ENCODE results near the gene FOXP1. TPM values are rescaled to one million over a fixed set of nuclear protein-coding genes. Genes with fewer than 3 reads are reported as not detected.

Gene FOXP1
- total RNA-seq, 1 donor from 2014 or later, result 113 TPM

DNA sequence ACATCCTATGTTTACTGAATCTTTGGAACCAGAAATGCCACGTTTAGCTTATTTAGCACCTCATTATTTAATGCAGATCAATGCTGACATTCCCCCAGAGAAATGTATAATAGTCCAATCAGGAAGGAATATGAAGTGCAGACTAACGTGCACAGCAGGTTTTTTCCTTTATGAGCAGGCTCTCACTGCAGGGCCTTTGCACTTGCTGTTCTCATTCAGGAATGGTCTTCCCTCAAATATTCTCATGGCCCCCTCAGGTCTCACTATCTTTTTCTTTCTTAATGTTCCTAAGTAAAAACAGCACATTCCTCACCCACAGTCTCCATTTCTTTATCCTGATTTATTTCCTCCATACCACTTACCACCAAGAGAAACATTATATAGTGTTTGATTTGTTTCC lies 174.6 kb downstream of the FOXP1 start:
- Mint-ChIP-seq H3K27ac (no peak overlapping the region), H3K9me3 (peaks cover 5% of the 10 kb centered on the region), H3K4me3 (no peak overlapping the region), H3K4me1 (ENCODE audit: unreplicated experiment) (peaks cover 40% of the 10 kb centered on the region), H3K36me3 (peaks cover 11% of the 10 kb centered on the region), H3K27me3 (no peaks in the 10 kb centered on the region)
- TF ChIP-seq, protein P1, sequence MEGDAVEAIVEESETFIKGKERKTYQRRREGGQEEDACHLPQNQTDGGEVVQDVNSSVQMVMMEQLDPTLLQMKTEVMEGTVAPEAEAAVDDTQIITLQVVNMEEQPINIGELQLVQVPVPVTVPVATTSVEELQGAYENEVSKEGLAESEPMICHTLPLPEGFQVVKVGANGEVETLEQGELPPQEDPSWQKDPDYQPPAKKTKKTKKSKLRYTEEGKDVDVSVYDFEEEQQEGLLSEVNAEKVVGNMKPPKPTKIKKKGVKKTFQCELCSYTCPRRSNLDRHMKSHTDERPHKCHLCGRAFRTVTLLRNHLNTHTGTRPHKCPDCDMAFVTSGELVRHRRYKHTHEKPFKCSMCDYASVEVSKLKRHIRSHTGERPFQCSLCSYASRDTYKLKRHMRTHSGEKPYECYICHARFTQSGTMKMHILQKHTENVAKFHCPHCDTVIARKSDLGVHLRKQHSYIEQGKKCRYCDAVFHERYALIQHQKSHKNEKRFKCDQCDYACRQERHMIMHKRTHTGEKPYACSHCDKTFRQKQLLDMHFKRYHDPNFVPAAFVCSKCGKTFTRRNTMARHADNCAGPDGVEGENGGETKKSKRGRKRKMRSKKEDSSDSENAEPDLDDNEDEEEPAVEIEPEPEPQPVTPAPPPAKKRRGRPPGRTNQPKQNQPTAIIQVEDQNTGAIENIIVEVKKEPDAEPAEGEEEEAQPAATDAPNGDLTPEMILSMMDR (conservative IDR thresholded peaks at IDR 0.05), result no peak
- no peak for DNase-seq (ENCODE audit: extremely low spot score, unreplicated experiment)

DNA sequence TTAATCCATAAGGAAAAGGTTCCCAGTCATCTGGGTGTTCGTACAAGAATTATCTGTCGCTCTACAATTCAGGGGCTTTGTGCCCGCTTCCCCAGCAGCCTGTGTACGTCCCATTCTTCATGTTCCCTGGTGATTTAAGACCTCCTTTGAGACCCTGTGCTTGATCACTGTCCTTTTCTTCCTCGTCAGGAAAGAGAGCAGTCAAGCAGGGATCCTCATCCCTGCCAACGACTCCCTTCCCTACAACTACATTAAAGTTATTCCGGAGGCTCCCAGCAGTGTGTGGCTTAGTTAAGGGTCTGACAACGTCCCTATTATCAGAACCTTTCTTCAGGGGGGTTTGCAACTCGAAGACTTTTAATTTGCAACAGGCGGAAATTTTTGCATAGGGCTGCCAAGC lies 175.7 kb downstream of the FOXP1 start:
- Mint-ChIP-seq H3K9me3 (no peaks in the 10 kb centered on the region), H3K4me1 (ENCODE audit: unreplicated experiment) (peaks cover 39% of the 10 kb centered on the region), H3K36me3 (peaks cover 8% of the 10 kb centered on the region), H3K27me3 (no peaks in the 10 kb centered on the region), H3K27ac (peak overlapping the region; percentile 16), H3K4me3 (peak overlapping the region; percentile 27)
- TF ChIP-seq, protein P1 (conservative IDR thresholded peaks at IDR 0.05), result no peak
- DNase-seq (ENCODE audit: extremely low spot score, unreplicated experiment), result no peak

GRCh38 chr3:71406972-71407810 lies 176.3 kb downstream of the FOXP1 start:
- H3K9me3 Mint-ChIP-seq, result no peaks in the 10 kb centered on the region
- H3K4me1 Mint-ChIP-seq (ENCODE audit: unreplicated experiment), result peaks cover 39% of the 10 kb centered on the region
- peaks cover 8% of the 10 kb centered on the region for H3K36me3 Mint-ChIP-seq
- DNase-seq (ENCODE audit: extremely low spot score, unreplicated experiment), result no peak
- TF ChIP-seq, protein P1 (conservative IDR thresholded peaks at IDR 0.05), result no peak
- no peaks in the 10 kb centered on the region for H3K27me3 Mint-ChIP-seq
- H3K27ac Mint-ChIP-seq, result no peak overlapping the region
- peak overlapping the region; percentile 27 for H3K4me3 Mint-ChIP-seq

DNA sequence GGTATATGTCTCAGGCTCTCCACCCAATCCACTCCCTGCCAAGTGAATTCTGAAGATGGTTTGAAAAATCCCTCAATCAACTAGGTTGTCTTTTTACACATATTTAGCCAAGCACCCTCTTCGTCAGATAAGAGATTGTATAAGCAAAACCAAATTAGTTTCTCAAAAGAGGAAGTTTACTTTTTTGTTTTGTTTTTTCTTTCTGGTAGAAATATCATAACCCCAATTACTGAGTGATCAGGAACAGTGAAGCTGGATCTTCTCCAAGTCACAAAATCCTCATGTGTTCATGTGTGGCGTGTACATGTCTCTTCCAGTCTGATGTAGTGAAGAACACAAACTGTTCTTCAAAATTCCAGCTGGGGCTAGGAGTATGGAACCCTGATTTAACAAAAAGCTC lies 180.6 kb downstream of the FOXP1 start:
- Mint-ChIP-seq H3K9me3 (no peaks in the 10 kb centered on the region), H3K27ac (no peak overlapping the region), H3K4me1 (ENCODE audit: unreplicated experiment) (peaks cover 53% of the 10 kb centered on the region), H3K27me3 (no peaks in the 10 kb centered on the region), H3K36me3 (peaks cover 8% of the 10 kb centered on the region), H3K4me3 (no peak overlapping the region)
- TF ChIP-seq, protein P1 (conservative IDR thresholded peaks at IDR 0.05), result no peak
- no peak for DNase-seq (ENCODE audit: extremely low spot score, unreplicated experiment)

DNA sequence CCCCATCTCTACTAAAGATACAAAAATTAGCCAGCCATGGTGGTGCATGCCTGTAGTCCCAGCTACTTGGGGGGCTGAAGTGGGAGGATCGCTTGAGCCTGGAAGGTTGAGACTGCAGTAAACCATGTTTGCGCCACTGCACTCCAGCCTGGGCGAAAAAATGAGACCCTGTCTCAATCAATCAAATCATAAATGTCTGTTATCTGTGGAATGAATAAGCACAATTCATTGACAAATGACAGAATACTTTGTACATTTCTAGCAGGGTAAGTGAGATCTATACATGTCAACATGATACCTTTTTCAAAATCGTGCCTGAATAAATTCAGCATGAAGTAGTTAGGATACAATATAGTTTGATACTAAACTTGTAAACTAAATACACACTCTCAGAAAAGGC lies 181.2 kb downstream of the FOXP1 start:
- no peak overlapping the region for H3K27ac Mint-ChIP-seq
- TF ChIP-seq, protein P1 (conservative IDR thresholded peaks at IDR 0.05), result no peak

More for the DNA sequence above, 181.2 kb downstream of the FOXP1 start:
- H3K36me3 Mint-ChIP-seq, result peaks cover 8% of the 10 kb centered on the region
- H3K4me1 Mint-ChIP-seq (ENCODE audit: unreplicated experiment), result peaks cover 53% of the 10 kb centered on the region
- H3K4me3 Mint-ChIP-seq, result peak overlapping the region; percentile 28
- DNase-seq (ENCODE audit: extremely low spot score, unreplicated experiment), result no peak
- no peaks in the 10 kb centered on the region for H3K9me3 Mint-ChIP-seq
- no peaks in the 10 kb centered on the region for H3K27me3 Mint-ChIP-seq

All from type B pancreatic cell (in vitro differentiated cells).